Activated CD8-positive, alpha-beta memory T cell treated with anti-CD3 and anti-CD28 coated beads, Interleukin-2, amount 50 U/mL, for 24 hours (primary cell): ENCODE measurements around the gene CD3E.
A peak's percentile ranks its signal among the peaks of the same experiment; 100 is the strongest.

Experiments
- DNase-seq: peaks from one replicate; pipeline ENCODE4 v3.0.0-alpha.2; 2020; ENCODE audit errors: extremely low read depth

CD3E gene

DNA sequence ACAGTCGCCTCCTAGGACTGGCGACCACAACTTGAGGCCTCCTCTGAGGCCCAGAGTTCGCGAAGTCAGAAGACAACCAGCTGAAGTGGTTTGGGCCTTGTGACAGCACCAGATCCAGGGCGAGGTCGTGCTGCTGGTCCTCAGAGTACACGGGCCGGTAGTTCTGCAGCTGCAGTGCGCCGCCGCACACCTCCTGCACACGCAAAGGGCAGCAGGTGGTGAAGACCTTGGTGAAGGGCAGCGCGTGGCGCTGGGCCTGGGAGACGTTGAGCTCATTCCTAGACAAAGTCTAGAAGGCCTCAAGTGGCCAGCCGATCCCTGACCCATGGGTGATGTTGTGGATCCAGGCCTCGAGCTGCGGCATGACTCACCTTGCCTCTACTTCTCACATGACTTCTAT is 18.2 kb downstream of the CD3E start:
- no peak for DNase-seq

DNA sequence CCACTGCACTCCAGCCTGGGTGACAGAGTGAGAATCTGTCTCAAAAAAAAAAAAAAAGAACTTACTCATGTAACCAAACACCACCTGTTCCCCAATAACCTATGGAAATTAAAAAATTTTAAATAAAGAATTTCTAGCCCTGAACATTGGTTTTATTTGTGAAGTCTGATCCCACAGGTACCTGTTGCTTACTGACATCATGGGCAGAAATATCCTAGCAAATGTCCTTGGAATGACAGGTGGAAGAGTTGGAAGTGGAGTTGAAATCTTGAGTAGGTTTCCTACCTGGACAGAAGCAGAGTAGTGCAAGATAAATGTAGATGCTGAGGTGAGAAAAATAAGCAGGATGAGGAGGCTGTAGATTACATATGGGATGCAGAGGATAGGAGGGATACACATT is 20.8 kb downstream of the CD3E start:
- DNase-seq = no peak

GRCh38 chr11:118328745-118329144 is 24.2 kb downstream of the CD3E start:
- DNase-seq = no peak

DNA sequence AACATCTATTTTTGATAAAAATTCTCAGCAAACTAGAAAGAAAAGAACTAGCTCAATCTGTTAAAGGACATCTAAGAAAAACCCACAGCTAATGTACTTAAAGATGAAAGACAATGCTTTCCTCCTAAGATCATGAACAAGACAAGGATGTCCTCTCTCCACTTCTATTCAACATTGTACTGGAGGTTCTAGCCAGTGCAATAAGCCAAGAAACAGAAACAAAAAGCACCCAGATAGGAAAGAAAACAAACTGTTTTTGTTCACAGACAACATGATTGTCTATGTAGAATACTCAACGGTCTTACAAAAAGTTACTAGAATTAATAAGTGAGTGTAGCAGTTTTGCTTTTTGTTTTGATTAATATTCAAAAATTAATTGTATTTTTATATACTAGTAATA is 30.2 kb downstream of the CD3E start:
- DNase-seq = no peak

- peak; percentile 78 for DNase-seq
Measured at GRCh38 chr11:118338637-118339061, 34.1 kb downstream of the CD3E start.

DNA sequence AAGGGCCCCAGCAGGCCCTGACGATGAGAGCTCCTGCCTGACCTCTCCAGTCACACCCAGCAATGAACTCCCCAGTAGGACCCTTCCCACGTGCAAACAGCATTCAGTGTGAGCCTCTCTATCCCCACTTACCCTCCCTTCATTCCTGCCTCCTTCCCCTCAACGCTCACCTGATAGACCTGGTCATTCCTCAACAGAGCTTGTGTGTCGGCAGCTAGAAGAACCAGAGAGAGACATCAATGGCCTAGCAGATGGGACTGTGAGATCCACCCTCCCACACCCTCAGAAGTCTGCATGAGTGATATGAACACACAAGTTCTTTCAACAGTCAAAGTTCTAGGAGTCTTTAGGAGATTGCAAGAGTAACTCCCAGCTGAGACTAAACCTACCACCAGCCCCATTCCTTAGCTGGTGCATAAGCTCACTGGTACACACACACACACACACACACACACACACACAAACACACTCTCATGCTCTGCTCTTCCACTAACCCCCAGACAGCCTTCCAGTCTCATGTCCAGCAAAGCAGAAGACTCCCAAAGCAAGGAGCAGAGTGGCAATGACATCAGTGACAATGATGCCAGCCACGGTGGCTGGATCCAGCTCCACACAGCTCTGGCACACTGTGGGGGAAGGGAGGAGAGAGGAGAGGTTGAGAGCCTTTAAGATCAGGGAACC is 34.9 kb downstream of the CD3E start:
- no peak for DNase-seq

- DNase-seq = no peak
Measured at GRCh38 chr11:118340449-118340848, 35.9 kb downstream of the CD3E start.

DNA sequence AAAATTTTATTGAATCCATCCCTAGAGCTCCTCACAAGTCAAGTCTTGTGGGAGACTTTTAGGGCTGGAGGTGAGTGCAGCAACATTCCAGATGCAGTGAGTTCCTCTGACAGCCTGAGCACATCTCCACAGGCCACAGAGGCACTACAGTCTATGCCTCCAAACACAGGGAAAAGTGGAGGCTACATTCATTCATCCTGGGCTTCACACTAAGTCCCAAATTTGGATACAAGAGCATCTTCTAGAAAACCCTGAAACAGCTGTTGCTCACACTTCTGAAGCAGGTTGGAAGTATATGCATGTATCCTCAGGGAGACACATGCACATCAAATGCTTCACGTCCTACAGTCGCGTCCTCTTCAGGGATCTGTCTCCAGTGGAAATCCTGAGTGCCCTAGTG is 36.7 kb downstream of the CD3E start:
- no peak for DNase-seq

DNA sequence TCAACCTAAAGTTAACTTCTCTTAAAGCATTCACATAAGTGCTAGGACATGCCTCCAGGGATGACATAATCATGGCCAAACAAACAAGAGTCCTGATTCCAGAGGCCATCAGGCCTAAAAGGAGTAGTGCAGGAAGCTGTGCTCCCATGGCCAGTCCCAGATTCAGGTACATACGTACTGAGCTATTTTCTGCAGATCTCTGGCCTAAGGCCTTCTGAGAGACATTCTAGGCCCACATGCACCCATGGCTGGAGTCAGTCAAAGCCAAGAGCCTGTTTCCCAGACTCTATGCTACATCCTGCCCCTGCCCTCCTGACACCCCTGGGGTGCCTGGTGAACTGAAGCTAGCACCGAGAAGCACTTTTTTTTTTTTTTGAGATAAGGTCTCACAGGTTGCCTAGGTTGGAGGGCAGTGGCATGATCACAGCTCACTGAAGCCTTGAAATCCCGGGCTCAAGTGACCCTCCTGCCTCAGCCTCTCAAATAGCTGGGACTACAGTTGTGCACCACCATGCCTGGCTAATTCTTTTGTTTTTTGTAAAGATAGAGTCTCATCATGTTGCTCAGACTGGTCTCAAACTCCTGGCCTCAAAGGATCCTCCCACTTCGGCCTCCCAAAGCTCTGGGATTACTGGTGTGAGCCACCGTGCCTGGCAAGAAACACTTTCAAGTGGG is 37.4 kb downstream of the CD3E start:
- no peak for DNase-seq

DNA sequence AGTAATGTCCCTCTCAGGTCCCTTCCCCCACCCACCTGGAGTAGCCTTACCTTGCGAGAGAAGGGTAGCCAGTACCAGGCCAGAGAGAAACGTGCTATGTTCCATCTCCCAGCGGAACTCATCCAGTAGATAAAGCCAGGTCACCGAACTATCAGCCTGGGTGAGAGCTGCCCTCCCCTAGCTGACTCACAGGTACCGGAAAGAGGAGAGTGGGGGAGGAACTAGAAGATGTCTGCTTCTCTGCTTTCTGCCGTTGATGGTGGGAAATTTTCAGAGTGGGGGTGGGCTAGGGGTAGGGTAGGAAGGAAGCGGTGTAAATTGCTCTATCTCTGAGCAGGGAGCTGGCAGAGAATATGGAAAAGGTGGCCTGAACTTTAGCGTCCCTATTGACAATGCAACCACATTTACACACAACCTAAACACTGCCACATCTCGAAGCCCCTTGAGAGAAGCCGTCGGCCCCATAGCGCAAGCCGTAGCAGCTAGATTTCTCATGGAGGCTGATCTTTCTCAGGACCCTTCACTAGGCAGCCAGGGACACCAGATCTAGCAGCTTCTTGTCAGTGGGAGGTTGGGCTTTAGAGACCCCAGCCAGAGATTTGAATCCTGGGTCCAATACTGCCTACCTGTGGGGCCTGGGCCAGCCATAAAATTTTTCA is 38.1 kb downstream of the CD3E start, which contains the start of gene CD3D:
CD3D (minus strand) TSS at position 203 of the 659 bp plus-strand sequence; CDS start at position 105, 98 bp downstream.
- DNase-seq = no peak

- DNase-seq = no peak
Measured at GRCh38 chr11:118343248-118343647, 38.7 kb downstream of the CD3E start.

DNA sequence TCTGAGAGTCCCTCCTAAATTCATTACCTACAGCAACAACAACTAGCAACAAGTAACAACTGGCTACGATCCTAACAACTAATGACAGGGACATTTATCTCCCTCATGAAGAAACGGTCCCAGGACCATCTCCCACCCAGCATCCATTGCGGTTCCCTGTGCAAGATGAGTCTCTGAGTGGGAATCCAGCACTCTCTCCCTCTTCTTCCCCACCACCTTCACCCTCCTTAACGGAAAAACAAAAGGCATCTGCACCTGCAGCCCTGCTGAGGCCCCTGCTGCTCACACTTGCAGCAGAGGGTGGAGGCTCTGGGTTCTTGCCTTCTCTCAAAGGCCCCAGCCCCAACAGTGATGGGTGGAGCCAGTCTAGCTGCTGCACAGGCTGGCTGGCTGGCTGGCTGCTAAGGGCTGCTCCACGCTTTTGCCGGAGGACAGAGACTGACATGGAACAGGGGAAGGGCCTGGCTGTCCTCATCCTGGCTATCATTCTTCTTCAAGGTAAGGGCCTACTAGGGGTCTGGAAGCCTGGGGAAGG is 39.5 kb downstream of the CD3E start, which contains the start of gene CD3G:
CD3G (plus strand) TSS at position 364 of the 535 bp plus-strand sequence; CDS start at position 444, 80 bp downstream.
- DNase-seq = no peak

DNA sequence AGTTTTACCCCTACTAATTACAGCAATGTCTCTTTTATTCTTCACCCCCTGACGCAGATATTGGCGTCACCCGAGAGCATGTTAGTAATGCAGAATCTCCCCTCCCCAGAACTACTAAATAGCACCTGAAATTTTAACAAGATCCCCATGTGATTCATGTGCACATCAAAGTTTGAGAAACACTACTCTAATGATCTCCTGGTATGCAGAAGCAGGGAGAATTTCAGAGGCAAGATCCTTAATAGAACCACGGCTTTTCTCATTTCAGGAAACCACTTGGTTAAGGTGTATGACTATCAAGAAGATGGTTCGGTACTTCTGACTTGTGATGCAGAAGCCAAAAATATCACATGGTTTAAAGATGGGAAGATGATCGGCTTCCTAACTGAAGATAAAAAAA is 44.9 kb downstream of the CD3E start:
- DNase-seq = no peak

GRCh38 chr11:118353084-118353710 is 48.7 kb downstream of the CD3E start:
- no peak for DNase-seq

GRCh38 chr11:118358071-118358470 is 53.5 kb downstream of the CD3E start:
- no peak for DNase-seq

GRCh38 chr11:118359295-118359958 is 54.9 kb downstream of the CD3E start, which contains the start of gene UBE4A:
Gene UBE4A (plus strand): TSS chr11:118359600. CDS start chr11:118365081, 5,481 bp downstream.
- DNase-seq = peak; percentile 98

DNA sequence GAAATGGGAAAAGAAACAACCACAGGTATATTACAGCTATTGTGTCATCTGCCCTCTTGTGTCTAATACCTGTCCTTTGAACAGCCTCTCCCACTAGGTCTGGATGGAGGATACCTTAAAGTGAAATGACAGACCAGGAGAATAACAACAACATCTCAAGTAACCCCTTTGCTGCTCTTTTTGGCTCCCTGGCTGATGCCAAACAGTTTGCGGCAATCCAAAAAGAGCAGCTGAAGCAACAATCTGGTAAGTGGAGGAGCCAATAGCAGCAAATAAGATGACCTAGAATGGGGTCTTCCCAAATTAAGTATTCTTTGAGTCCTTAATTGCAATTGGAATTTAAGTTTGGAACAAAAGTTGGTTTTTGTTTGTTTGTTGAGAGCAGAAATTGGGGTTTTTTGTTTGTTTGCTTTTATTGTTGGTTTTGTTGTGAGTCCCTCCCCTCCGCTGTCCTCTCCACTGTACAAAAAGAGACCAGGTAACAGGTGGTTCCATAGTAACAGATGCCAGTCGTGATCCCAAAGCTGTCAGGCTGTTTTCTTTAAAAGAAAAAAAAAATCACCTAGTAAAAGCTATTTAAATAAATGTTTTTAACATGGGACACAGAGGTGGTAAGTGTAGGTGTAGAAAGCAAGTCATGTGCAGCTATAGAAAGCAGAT is 60.6 kb downstream of the CD3E start:
- DNase-seq = no peak
